HG02885 (cell line): Measurements from ENCODE around the gene BLOC1S1.

ENCODE experiments used
- ATAC-seq: cut with Tn5 transposase; IDR thresholded peaks from one replicate; pipeline ENCODE4 v1.9.1; 2021; ENCODE audit warnings: mild to moderate bottlenecking; ENCODE audit not compliant: unreplicated experiment, poor library complexity

BLOC1S1 gene

GRCh38 chr12:55693323-55694187, 22.3 kb upstream of the BLOC1S1 start:
- ATAC-seq, result no peak

GRCh38 chr12:55694188-55694515, 21.7 kb upstream of the BLOC1S1 start:
- no peak for ATAC-seq

GRCh38 chr12:55694651-55695050, 21.2 kb upstream of the BLOC1S1 start:
- ATAC-seq, result no peak

- ATAC-seq, result no peak
These were observed 20.5 kb upstream of the BLOC1S1 start for GRCh38 chr12:55695349-55695748.

- ATAC-seq, result no peak
These were observed 19.7 kb upstream of the BLOC1S1 start for GRCh38 chr12:55696141-55696540.

GRCh38 chr12:55696796-55697462, 18.9 kb upstream of the BLOC1S1 start:
- ATAC-seq, result no peak

- ATAC-seq, result no peak
These were observed 18.2 kb upstream of the BLOC1S1 start for GRCh38 chr12:55697686-55698085.

GRCh38 chr12:55698241-55698955, 17.4 kb upstream of the BLOC1S1 start:
- no peak for ATAC-seq

GRCh38 chr12:55698965-55699364, 16.9 kb upstream of the BLOC1S1 start:
- ATAC-seq, result no peak

- no peak for ATAC-seq
These were observed 16.3 kb upstream of the BLOC1S1 start for GRCh38 chr12:55699471-55700055.

- no peak for ATAC-seq
These were observed 15.4 kb upstream of the BLOC1S1 start for GRCh38 chr12:55700255-55701018.

- ATAC-seq, result no peak
These were observed 13.0 kb upstream of the BLOC1S1 start for GRCh38 chr12:55702861-55703260.

GRCh38 chr12:55703288-55703687, 12.6 kb upstream of the BLOC1S1 start:
- ATAC-seq, result no peak

GRCh38 chr12:55703901-55704761, 11.7 kb upstream of the BLOC1S1 start:
- ATAC-seq, result no peak

GRCh38 chr12:55704824-55705718, 10.8 kb upstream of the BLOC1S1 start:
- ATAC-seq, result no peak

- no peak for ATAC-seq
These were observed 10.0 kb upstream of the BLOC1S1 start for GRCh38 chr12:55705782-55706402.

GRCh38 chr12:55706568-55707218, 9.2 kb upstream of the BLOC1S1 start:
- no peak for ATAC-seq
